RCC 7860 (cell line): ENCODE measurements around the gene ANGPTL8.

ENCODE experiments used
- DNase-seq: peaks from one replicate; pipeline ENCODE4 v3.0.0-alpha.2; 2015; ENCODE audit warnings: low spot score
- FAIRE-seq: peaks from 2 replicates; lab custom pipeline; 2012; peaks lifted over from hg19 to GRCh38; lab: Jason Lieb, UNC

ANGPTL8 gene, protein sequence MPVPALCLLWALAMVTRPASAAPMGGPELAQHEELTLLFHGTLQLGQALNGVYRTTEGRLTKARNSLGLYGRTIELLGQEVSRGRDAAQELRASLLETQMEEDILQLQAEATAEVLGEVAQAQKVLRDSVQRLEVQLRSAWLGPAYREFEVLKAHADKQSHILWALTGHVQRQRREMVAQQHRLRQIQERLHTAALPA

DNA sequence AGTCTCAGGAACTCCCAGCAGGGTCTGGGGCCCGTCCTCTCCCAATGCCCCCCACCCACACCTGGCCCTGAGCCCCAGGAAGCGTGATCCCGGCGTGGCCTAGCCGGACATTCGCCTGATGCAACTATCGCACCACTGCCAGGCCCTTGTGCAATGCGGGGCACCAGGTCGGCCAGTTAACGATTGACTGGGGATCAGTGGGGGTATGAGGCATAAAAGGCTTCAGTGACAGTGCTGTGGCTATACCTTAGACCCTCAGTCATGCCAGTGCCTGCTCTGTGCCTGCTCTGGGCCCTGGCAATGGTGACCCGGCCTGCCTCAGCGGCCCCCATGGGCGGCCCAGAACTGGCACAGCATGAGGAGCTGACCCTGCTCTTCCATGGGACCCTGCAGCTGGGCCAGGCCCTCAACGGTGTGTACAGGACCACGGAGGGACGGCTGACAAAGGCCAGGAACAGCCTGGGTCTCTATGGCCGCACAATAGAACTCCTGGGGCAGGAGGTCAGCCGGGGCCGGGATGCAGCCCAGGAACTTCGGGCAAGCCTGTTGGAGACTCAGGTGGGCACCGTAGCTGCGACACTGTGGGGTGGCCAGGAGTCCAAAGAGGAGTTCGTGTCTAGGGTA, at the start of gene ANGPTL8:
ANGPTL8 (plus strand) TSS at position 243 of the 624 bp plus-strand sequence; CDS start at position 262, 19 bp downstream.
- FAIRE-seq (no peak), DNase-seq (no peak)

DNA sequence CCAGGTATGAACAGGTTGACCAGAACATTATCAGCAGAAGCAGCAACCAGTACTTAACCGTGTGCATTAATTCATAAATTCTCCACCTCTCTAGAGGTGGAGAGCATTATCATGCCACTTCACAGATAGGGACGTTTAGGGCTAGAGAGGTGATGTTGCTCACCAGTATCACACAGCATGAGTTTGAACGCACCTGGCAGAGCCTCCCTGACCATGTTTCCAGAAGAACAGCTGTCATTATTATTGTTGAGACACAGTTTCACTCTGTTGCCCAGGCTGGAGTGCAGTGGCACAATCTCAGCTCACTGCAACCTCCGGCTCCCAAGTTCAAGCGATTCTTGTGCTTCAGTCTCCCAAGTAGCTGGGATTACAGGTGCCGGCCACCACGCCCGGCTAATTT, 48.9 kb upstream of the ANGPTL8 start:
- no peak for FAIRE-seq
- no peak for DNase-seq

DNA sequence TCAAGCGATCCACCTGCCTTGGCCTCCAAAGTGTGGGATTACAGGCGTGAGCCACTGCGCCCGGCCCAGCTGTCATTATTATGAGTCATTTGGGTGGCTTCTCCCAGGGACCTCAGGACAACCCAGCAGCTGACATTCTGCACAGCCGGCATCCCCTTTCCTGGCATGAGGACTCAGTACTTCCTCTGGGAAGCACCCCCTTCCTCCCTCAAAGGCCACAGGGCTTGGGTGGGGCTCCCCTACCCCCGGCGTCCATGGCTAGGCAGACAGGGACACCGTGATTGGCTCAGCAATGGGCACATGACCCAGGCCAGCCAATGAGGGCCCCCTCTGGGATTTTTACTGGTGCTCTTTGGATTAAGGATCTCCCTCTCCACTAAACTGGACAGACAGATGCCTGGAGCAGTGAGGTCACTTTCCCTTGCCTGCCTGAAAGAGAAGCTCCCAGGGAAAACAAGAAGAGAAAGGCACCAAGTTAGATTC, 48.1 kb upstream of the ANGPTL8 start:
- FAIRE-seq (no peak), DNase-seq (peak; percentile 54)

DNA sequence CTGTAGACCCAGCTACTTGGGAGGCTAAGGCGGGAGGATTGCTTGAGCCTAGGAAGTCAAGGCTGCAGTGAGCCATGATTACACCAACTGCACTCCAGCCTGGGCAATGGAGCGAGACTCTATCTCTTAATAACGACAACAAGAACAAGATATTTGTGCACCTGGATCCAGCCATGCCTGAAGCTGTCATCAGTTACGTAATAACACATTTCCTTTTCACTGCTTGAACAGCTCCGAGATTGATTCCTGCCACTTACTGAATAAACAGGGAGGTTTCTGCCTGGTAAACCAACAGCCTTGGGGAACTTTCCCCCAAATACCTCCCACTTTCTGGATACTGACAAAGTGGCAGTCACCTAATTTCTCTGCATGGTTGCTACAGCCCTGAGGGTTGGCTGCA, 47.5 kb upstream of the ANGPTL8 start:
- DNase-seq, result no peak
- no peak for FAIRE-seq

DNA sequence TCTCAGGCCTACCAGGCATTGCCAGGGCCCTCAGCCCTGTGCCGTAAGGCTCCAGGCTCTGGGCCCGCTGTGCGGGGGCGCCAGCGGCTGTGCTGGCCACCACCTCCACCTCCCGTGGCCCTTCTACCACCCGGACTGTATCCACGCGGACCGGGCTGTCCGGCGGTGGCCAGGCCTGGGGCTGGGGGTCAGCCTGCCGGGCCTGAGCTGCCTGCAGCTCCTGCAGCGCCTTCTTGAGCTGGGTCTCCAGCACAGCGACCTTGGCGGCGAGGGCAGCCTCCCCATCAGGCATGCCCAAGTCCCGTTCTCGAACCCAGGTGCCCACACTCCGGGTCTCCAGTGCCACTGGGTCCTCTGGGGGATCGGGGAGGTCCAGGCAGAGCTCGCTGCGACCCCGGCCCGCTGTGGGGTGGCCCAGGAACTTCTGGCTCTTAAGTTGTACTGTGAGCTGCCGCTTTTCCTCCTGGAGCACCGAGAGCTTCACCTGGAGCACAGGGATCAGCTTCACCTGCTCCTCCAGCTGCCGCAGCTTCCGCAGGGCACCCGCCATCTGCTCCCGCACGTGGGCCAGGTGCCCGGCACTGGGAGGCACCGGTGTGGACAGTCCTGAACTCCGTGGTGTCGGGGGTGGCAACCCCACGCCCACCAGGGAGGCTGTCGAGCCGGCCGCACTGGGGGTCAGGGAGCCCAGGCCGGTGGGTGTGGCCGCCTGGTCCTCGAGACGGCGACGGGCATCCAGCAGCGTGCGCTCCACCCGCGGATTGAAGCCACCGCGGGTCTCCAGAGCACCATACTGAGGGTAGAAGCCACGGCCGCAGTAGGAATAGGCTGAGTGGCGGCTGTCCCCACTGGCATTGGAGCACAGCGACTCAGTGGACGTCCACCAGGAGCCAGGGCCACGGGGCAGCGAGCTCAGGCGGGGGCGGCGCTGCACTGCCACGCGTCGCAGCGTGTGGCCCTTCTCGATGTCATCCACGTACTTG, 46.2 kb upstream of the ANGPTL8 start:
- FAIRE-seq, result no peak
- no peak for DNase-seq

DNA sequence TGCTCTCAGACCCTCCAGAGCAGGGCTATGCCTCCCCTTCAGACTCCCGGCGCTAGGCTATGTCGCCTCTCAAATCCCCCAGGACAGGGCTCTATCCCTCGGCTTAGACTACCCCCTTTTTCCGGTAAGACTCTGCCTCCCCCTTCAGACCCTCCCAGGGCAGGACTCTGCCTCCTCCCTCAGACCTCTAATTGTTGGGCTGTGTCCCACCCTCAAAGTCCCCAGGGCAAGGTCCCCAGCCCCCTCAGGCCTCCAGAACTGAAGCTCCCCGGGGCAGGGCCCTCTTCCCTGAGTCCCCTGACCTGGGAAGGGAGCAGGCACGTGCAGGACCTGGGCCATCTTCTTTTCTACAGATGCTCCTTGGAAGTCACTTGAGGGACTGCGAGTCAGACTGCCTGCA, 45.2 kb upstream of the ANGPTL8 start:
- FAIRE-seq (no peak), DNase-seq (no peak)

DNA sequence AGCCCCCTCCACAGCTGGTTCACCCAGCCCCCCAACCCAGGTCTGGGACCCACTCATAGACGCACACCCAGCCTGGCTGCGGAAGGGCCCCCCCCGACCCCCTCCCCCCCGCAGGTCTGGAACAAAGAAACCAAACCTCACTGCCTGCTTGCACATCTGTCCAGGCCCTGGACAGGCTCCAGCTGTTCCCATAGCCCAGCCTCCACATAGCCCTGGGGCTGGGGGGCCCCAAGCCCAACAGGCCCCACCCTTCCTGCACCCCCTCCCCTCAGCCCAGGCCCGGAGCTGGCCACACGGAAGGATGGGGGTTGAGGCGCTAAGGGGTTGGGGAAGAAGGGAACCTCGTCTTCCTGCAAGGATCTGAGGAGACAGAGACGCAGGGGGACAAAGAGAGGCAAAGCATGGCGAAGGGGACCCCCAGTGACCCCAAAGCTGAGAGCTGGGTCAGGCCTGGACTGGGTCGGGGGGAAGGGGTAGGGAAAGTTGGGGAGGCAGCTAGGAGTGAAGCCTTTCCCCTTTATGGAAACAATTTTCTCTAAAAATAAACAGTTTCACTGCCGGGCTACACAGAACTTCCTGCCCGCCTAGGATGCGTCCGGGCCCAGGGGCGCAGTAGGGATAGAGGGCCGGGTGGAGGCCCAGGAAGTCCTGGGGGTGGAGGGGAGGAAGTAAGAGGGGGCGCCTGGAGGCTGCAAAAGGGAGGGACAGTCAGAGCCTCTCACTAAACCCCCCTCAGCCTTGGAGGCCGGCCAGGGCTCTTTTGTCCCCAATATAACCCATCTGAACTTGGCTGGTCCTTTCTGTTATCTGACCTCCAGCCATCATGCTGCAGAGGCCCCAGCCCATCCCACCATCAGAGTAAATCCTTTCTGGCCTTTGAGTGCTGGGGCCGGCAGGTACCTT, 44.5 kb upstream of the ANGPTL8 start:
- FAIRE-seq, result no peak

DNA sequence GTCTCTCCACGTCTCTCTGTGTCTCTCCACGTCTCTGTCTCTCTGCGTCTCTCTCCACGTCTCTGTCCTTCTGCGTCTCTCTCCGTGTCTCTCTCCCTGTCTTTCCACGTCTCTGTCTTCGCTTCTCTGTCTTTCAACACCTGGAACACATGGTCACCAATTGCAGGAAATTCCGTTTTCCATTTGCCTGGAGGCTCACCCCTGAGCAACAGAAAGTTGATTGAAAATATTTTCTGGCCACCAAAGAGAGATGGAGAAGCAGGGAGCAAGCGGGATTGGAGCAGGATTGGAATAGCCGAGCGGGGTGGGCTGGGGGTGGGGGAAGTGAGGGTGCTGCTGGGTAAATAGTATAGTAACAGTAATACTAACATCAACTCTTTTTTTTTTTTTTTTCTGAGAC, 43.7 kb upstream of the ANGPTL8 start:
- DNase-seq (no peak), FAIRE-seq (no peak)

More for the DNA sequence above, 44.5 kb upstream of the ANGPTL8 start:
- no peak for DNase-seq

DNA sequence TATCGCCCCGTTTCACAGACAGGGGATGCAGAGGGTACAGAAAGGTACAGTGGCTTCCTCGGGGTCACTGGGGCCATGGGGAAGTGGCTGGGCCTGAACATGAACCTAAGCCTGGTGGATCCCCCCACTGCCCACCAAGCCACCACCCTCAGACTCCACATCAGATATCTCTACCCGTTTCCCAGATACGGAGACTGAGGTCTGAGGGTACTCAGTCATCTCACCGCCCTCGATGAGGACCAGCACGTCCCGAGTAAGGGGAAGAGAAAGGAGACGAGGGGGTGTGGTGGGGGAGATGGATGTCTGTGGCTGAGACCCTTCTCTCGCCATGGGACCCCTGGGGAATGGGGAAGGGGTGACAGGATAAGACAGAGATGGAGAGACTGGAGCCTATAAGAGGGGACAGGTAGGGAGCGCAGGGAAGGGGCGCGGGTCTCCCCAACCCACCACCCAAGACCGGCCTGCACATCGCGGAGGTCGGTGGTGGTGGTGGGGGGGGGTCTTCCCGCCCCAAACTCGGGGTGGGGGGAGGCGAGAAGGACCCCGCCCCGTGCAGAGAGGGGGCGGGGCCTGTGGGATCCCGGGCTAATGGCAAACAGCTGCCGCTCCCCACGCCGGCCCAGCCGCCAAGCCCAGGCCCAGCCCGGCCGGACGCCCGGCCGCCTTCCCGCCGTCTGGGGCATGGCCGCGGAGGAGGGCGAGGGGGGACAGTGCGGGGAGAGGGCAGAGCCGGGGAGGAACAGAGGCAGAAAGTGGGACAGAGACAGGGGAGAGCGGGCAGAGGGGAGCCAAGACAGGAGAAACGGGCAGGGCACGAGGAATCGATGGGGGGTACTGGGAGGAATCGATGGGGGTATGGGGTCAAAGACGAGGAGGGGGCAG, 42.8 kb upstream of the ANGPTL8 start:
- FAIRE-seq (no peak), DNase-seq (no peak)

DNA sequence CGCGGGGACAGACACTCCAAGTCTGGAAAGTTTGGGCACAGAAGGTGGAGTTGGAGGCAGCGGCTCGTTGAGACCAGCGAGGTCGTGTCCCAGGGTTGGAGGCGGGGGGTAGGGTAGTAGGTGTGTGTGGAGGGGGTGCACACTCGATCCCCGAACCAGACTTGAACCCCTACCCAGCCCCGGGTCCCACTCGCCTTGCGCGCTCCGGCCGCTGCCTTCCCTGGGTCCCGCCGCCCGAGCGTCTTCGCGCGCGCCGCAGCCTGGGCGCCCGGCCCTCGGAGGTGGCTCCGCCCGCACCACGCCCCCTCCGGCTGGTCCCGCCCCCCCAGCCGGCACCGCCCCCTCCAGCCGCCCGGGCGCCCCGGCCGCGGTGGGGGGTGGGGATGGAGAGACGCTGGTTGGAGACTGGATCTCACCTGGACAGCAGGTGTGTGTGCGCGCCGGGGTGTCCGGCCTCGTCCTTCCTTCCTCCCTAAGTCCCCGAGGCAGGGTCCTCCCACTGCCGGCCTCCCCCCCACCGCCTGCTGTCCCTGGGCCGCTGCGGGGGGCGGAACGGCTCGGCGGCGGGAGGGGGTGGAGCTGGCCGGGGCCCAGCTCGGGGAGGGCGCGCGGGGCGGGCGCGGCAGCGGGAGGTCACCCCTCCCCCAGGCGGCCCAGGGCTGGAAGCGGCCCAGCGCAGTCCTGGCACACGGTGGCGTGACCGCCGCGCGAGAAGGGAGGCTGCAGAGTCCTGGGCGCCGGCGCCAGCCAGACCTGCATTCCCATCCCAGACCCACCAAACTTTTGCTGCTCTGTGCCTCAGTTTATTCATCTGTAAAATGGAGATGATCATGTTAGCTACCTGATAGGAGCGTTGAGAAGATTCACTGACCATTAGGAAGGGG, 41.9 kb upstream of the ANGPTL8 start, which contains the start of gene KANK2:
KANK2 (minus strand) TSS at position 255 of the 884 bp plus-strand sequence. CDS start 3,034 bp downstream, outside the sequence.
- DNase-seq (peak; percentile 68), FAIRE-seq (no peak)

DNA sequence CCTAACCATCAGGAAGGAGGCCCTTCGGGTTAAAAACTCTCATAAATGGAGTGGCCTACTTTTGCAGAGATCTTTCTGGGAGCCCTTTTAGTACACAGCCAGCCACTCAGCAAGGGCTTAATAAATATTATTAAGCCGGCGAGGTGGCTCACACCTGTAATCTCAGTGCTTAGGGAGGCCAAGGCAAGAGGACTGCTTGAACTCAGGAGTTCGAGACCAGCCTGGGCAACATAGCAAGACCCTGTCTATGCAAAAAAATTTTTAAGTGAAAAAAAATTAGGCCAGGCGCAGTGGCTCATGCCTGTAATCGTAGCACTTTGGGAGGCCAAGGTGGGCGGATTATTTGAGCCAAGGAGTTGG, 41.3 kb upstream of the ANGPTL8 start:
- DNase-seq (no peak), FAIRE-seq (no peak)

DNA sequence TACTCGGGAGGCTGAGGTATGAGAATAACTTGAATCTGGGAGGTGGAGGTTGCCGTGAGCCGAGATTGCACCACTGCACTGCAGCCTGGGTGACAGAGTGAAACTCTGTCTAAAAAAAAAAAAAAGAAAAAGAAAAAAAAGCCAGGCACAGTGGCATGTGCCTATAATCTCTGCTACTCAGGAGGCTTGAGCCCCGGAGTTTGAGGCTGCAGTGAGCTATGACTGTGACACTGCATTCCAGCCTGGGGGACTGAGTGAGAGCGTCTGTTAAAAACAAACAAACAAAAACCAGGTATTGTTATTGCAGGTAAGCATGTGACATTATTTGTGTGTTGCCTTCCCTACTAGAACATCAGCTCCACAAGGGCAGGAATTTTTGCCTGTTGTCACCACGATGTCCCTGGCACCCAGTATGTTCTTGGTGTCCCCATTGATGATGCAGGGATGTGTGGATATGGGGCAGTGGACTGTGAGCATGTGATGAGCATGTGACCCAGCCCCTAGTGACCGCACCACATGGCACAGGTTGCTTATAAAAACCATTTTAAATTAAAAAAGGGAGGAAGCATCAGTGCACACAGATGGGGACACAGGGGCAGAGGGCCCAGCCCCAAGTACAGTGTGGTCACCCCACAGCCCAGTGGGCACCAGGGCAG, 40.5 kb upstream of the ANGPTL8 start:
- FAIRE-seq, result no peak
- no peak for DNase-seq

DNA sequence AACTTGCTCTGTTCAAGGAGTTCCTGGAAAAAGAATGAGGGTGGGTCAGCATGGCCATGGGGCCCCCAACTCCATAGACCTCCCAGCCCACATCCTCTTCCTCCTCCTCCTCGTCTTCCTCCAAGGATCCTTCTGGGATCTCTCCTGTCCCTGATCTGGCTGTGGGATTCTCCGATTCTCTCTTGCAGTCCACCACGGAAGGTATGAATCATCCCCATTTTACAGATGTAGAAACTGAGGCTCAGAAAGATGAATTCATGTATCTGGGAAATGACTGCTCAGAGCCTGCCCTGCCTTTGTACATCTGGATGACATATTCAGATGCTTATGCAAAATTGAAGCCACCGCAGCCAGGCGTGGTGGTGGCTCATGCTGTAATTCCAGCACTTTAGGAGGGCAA, 39.9 kb upstream of the ANGPTL8 start:
- no peak for FAIRE-seq
- DNase-seq, result no peak

DNA sequence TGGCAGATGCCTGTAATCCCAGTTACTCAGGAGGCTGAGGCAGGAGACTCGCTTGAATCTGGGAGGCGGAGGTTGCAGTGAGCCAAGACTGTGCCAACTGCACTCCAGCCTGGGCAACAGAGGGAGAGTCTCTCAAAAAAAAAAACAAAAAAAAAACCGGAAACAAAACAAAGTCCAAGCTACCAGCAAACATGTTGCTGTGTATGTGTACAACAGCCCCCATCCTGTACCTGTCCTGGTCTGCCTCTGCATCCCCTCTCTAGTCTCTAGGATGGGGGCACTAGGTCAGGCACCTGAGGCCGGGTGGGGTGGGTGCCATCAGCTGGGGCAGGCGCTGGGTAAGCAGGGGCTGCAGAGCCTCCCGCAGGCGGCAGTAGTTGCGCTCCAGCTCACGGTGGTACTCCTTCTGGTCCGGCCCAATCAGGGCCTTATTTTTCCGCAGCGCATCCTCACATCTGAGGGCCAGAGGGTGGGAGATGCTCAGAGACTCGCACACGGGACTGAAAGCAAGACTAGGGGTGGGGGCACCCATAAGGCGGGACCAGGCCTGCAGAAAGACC, 39.3 kb upstream of the ANGPTL8 start:
- no peak for FAIRE-seq
- no peak for DNase-seq

DNA sequence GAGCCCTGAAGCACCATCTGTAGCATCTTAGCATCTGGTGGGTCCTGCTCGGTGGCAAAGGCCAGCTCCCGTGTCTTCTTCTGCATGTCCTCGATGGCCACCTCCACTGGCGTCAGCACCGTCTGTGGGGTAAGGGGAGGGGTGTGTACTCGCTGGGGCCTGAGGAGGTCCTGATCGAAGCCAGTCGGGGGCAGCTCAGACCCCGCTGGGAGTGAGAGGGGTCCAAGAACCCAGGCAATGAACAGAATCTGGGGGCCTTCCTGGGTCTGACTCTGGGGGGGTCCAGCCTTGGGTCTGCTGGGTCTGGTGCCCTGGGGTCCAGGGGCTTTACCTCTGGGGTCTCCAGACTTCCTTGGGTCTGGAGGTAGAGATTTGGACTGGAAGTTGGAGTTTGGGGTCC, 38.5 kb upstream of the ANGPTL8 start:
- no peak for DNase-seq
- FAIRE-seq, result no peak

DNA sequence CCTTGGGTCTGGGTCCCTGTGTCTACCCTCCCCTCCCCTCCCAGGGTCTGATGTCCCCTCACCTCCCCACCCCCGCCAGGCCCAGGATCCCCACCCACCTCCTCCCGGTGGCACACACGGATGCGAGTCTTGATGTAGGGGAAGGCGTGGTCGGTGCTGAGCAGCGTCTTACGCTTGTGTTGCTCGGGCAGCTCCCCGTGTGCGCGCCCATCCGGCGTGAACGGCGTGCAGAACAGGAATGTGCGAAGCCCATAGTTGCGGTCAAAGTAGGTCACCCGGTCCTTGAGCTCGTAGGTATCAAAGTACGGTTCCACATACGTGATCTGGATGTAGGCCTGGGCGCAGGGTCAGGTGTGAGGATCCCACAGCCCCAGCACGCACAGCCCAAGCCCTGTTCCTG, 37.6 kb upstream of the ANGPTL8 start:
- FAIRE-seq (no peak), DNase-seq (no peak)

DNA sequence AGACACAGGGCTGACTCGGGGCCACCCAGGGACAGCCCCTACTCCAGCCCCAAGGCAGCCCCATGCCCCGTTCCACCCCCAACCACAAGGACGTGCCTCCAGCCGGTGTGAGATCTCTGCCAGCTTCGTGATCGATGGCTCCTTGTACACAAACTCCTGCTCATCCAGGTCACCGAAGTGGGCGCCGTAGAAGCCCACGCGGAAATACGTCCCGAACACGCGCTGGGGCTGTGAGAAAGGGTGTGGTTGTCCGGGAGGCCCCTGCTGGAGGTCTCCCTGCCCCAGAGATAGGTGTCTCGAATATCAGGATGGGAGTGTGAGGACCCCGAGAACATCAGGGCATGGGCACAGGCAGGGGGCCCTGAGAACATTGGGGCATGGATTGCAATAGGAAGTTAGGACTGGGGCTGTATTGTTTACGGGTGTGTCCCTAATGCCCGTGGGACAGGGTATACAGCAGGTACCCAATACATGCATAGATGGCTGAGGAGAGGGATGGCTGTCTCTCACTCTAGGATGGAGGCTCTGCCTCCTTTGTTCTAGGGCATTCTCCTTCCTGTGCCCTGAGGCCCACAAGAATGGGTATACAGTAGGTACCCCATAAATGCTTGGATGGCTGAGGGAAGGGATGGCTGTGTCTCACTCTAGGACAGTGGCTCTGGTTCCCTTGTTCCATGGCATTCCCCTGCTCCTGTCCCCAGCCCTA, 36.8 kb upstream of the ANGPTL8 start:
- DNase-seq, result no peak
- no peak for FAIRE-seq
